ENCODE data around the gene PTPN13.

Gene PTPN13

GRCh38 chr4:86818841-86819240, 224.7 kb downstream of the PTPN13 start:
- no peak for DNase-seq (ENCODE audit: low read depth)

- DNase-seq (ENCODE audit: low read depth), result no peak
These were observed 225.4 kb downstream of the PTPN13 start for GRCh38 chr4:86819561-86819960.

GRCh38 chr4:86821151-86821550, 227.0 kb downstream of the PTPN13 start:
- DNase-seq (ENCODE audit: low read depth), result no peak

- no peak for DNase-seq (ENCODE audit: low read depth)
These were observed 228.0 kb downstream of the PTPN13 start for GRCh38 chr4:86822136-86822535.

DNA sequence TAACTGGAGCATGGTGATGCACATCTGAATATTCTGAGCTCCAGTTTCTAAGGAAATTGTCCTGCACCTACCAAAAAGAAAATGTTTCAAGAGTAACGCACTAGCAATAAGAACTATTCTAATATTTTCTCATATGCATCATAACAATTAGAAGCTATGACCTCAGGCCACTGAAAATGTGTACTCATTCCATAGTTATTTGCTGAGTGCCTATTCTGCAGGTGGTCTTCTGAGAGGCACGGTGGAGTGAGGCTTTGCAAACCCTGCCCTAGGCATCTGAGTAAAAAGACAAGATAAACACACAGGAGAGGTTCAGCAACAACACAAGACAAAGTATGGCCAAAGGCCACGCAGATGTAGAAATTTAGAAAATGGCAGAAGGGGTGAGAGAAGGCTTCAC, 231.4 kb downstream of the PTPN13 start:
- DNase-seq (ENCODE audit: low read depth), result no peak

GRCh38 chr4:86831262-86832130, 237.4 kb downstream of the PTPN13 start:
- no peak for DNase-seq (ENCODE audit: low read depth)

DNA sequence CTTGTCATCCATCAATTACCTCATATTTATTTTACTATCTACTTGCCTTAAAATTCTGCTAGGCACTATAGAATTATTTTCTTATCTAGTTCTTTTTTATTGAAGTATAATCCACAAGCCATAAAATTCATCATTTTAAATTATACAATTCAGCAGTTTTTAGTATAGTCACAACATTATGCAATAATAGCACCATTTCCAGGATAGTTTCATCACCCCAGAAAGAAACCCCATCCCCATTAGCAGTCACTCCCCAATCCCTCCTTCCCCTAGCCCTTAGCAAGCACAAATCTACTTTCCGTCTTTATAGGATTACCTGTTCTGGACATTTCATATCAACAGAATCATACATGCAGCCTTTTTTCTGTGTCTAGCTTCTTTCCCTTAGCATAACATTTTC, 239.5 kb downstream of the PTPN13 start:
- no peak for DNase-seq (ENCODE audit: low read depth)

GRCh38 chr4:86834901-86835300, 240.8 kb downstream of the PTPN13 start:
- no peak for DNase-seq (ENCODE audit: low read depth)

DNA sequence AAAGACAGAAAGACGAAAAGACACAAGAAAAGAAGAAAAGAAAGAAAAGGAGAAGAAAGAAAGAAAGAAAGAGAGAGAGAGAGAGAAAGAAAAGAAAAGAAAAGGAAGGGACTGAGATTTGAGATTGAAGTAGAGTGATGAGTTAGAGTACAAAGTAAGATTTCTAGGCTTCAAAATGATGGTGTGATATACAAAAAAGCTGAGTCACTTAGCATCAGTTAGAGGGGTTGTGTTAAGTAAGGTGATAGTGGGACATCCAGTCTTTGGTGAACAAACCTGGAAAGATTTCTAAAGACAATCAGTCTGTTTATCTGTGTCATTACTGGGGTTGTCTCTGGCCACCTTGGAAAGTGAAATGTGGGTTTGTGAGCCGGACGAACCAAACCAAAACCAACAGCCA, 241.6 kb downstream of the PTPN13 start:
- DNase-seq (ENCODE audit: low read depth), result no peak

DNA sequence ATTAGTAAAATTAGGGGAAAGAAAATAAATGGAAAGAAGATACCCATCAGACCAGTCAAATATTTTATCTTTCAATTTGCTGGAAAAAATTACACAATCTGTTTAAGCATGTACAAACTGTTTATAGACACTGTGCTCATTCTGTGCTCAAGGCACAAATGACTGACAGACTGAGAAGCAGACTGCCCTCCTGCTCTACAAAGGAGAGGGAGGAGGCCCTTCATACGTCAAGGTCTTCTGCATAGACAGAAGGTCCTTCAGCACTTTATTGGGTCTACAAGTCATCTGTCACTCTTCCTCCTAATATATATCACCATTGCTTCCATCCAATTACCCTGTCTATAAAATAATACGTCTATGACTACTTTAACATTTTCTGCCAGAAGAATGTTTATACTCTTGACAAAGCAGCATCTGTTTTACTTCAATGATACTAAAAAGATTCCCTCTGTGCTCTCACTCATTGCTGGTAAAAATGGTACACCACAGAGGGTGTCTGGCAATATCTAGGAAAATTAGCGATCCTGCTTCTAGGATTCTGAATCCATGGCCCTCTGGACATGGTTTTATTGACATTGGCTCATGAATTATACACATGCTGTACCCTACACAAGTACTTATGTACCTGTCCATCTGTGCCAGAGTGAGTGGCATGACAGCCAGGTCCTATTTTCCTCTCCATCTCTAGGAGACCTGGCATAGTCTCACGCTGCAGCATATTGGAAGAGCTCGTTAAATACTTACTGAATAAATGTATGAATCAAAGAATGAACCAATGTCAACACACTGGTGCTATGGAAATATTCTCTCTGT, 243.8 kb downstream of the PTPN13 start:
- DNase-seq (ENCODE audit: low read depth), result no peak

GRCh38 chr4:86840858-86841257, 246.7 kb downstream of the PTPN13 start:
- DNase-seq (ENCODE audit: low read depth), result no peak

DNA sequence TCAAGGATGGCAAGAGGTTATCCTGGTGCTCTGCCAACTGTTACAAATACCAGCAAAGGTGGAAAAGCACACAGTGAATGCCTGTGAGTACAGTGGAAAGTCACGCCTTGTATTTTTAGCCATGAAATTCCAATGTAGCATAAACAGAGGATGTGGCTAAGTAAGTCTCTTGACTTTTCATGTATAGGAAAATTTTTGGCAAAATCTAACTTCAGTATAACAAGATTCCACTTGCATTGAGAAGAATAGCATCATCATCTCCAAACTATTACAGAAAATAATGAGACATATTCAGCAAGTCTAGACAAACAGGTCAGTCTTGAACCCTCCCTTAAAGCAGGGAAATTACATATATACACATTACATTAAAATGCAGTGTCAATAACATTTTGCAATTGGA, 247.2 kb downstream of the PTPN13 start:
- DNase-seq (ENCODE audit: low read depth), result no peak

GRCh38 chr4:86845593-86845992, 251.5 kb downstream of the PTPN13 start:
- DNase-seq (ENCODE audit: low read depth), result no peak

DNA sequence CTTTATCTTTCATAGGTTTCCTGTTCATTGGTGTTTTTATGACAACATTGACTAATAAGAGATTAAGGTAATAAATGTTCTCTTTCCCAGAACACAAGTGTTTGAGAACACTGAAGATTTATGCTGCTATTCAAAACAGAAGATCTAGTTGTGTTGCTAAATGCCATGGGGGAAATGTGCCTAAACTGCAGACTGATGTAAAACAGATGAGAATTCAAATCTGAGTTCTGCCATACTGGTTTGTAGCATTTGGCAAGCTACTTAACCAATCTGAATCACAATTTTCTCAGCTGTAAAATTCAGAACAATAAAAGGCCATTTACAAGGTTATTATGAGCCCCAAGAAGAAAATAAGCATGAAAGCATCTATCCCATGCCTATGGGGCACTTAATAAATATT, 252.8 kb downstream of the PTPN13 start:
- no peak for DNase-seq (ENCODE audit: low read depth)

DNA sequence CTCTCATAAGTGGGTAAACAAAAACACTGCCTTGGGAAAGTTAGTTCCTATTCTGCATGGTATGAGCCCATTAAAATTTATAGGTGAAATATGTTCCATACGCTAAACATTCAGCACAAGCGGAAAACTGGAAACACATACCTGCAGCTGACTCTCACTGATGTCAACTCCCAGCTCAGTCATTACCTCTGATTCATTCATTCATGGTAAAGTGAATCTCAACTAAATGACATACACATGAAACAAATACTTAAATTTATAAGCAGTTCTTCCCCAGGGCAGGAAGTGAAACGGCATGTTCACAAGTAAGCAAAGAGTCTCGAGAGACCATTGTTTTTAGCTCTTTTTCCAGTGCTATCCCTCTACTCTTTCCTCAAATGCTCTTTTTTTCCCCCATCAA, 253.5 kb downstream of the PTPN13 start:
- DNase-seq (ENCODE audit: low read depth), result no peak

- DNase-seq (ENCODE audit: low read depth), result no peak
These were observed 254.0 kb downstream of the PTPN13 start for GRCh38 chr4:86848136-86848535.

- no peak for DNase-seq (ENCODE audit: low read depth)
These were observed 254.9 kb downstream of the PTPN13 start, which contains the start of gene SLC10A6 for GRCh38 chr4:86848732-86849619. TSS of gene SLC10A6 (minus strand) at chr4:86849384. CDS start at chr4:86849115, 269 bp downstream.

GRCh38 chr4:86853209-86853608, 259.1 kb downstream of the PTPN13 start:
- DNase-seq (ENCODE audit: low read depth), result no peak

- no peak for DNase-seq (ENCODE audit: low read depth)
These were observed 261.5 kb downstream of the PTPN13 start for GRCh38 chr4:86855572-86855971.

DNA sequence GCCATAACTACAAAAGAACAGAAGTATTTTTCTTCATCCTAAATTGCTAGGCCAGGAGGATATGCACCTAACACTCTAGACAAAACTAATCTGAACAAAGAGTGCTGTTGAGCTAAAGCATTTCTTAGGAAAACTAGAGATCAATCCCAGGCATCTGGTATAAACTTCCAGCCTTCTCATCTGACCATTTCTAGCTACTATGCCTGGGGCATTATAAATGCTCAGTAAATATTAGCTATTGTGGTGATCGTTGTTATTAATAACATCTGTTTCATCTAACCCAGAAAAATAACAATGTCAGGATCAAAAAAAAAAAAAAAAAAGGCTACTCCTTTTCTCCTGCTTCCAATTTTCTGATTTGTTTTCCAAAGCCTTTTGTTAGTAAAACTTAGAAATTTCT, 262.8 kb downstream of the PTPN13 start:
- no peak for DNase-seq (ENCODE audit: low read depth)

DNA sequence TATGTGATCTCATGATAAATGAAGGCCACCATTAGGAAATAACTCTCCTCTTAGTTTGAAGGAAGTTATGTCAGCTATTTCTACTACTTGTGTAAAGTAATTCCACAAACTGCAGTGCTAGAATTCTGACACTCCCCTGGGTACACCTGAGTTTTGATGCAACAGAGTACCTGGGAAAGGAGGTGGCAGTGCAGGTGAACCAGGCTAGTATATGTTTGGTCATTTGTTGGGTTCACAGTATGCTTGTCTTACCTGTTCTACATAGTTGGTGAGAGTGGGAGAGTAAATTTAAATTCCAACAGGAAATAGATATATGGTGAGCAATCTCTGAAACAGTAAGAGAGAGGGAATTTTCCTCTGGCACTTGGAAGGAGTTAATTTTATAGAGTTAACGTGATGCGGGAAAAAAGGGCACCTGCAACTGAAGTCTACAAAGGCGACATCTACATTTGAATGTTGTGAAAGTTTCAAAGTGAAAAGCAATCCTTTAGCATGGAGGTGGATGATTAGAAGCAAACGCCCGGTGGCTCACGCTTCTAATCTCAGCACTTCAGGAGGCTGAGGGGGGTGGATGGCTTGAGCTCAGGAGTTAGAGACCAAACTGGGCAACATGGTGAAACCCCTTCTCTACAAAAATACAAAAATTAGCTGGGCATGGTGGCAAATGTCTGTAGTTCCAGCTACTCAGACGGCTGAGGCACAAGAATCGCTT, 263.4 kb downstream of the PTPN13 start:
- DNase-seq (ENCODE audit: low read depth), result no peak
